Limb (tissue), 2 donors: ENCODE results near the gene C17orf67.
A peak's percentile ranks its signal among the peaks of the same experiment; 100 is the strongest.

ENCODE experiments used
- DNase-seq, 2 donors: peaks; one replicate each; pipeline ENCODE4 v3.0.0-alpha.2; 2016; ENCODE audit errors: extremely low spot score in 2 of 2

Gene C17orf67

DNA sequence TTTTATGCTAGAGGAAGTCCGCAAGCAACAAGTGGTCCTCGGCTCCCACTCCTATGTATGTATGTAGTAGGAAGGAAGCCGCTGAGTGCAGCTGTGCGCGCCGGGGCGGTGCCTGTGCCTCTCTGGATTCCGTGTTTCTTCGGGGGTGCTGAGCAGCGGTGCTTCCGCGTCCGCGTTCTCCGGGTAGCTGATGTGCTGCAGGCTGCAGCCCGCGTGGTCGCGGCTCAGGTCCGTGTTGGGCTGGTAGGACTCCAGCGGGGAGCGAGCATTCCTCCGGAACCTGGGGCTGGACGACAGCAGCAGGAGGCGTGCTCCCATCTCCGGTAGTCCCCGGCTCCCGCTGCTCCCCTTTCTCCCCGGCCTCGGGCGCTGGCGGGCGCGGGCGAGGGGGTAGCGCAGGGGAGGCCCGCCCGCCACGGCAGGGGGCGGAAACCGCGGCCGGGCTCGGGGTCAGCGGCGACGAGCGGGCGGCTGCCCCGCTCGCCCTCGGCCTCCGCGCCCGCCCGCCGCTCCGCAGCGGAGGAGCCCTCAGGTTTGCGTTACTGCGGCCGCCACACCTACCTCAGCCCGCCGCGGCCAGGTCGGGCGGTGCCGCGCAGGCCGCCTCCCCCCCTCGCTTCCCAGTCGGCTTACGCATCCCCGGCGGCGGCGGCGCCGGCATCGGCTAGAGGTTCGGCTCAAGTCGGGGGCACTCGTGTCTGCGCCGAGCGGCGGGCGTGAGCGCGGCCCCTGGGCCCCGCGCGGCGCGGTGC is 487 bp downstream of the C17orf67 start:
- DNase-seq: peak in 1 of 2 donors; percentile 27

- no peak for DNase-seq
Observed at GRCh38 chr17:56832446-56832845, 1.3 kb downstream of the C17orf67 start.

DNA sequence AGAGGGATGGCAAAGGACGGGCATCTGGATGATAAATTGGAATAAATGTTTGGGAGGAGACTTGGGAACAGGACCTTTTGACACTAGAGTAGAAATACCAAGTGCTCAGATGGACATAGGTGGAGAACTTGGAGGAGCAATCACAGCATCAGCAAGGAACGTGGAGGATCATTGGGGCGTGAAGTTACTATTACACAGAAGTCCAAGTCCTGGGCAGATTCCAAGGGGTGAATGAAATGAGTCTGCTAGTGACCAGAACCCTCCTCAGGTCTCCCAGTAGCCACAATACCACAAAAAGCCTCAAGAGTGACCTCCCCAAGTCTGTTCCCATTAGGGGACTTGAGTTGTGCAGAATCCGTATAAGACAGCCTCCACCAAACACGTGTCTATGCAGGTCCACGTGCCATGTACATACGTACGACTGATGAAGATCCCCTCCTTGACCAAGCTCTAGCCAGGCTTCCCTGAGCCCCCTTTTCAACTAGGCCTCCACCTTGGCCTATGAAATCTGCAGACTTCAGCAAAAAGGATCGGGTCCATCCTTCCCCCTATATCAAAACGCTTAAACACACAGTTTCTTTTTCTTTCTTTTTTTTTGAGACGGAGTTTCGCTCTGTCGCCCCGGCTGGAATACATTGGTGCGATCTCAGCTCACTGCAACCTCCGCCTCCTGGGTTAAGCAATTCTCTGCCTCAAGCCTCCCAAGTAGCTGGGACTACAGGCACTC is 2.2 kb downstream of the C17orf67 start:
- no peak for DNase-seq

- DNase-seq: no peak
Observed at GRCh38 chr17:56830726-56831368, 2.9 kb downstream of the C17orf67 start.

DNA sequence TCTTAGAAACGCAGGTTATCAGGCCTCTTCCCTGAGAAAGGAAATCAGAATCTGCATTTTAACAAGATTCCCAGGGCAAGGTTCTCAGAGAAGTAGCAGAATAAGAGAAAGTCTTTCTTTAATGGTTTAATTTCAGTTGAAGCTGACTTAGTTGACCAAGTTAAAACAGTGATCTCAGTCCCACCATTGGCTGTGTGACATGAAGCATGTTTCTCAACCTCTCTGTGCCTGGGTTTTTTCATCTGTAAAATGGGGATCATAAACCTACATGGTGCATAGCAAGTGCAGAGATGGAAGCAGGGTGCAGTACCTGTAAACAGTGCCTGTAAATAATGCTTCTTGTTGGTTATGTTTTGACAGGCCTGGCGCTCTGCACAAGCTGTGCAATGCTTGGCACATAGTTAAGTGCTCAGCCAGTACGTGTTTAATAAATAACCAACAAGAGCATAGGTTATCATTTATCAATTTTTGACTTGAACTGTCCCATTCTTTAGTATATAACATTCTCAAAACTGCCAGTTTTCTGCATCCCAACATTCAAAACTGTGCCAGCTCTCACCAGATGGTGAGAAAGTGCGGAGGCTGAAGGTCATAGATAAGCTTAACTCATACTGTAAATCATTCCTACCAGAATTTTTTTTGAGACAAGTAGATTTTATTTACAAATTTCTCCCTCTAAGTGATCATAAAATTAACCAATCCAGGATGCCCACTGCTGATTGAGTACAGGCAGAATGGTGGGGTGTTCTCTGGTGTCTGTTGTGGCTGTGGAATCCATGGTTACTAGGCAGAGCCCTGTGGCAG is 6.9 kb downstream of the C17orf67 start:
- no peak for DNase-seq

DNA sequence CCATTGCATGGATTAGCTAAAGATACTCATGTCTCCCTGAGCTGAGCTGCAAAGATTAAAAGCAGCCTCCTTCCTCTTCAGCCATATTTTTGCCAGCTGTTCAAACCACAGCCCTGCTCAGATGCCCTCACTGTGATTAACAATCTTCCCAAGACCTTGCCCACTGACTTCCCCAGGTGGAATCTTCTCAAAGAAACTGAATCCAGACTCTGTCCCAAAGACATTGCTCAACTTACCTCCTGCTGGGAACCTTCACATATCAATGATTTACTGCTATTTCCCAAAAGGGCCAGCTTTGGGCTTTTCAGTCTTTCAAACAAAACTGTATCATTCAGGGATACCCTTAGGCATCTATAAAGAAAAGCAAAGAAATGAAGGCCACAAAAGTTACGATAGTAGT is 9.2 kb downstream of the C17orf67 start:
- no peak for DNase-seq

- no peak for DNase-seq
Observed at GRCh38 chr17:56823848-56824247, 9.9 kb downstream of the C17orf67 start.

DNA sequence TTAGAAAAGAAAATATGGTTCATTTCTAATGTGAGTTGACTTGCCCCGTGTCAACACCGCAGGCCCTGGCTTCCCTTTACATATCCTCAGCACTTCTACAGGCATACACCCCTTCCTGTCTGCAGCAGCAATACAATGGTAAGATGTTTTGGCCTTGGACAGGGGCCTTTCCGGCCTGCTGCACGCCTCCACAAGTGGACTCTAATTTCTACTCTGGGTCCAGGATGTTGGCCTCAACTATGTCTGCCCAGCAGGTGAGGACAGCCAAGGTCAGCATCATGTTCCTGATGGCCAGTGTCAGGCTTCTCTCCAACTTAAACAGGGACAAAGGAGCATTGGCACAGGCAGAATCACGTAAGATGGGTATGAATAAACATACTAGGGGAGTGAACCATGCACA is 11.0 kb downstream of the C17orf67 start:
- no peak for DNase-seq

DNA sequence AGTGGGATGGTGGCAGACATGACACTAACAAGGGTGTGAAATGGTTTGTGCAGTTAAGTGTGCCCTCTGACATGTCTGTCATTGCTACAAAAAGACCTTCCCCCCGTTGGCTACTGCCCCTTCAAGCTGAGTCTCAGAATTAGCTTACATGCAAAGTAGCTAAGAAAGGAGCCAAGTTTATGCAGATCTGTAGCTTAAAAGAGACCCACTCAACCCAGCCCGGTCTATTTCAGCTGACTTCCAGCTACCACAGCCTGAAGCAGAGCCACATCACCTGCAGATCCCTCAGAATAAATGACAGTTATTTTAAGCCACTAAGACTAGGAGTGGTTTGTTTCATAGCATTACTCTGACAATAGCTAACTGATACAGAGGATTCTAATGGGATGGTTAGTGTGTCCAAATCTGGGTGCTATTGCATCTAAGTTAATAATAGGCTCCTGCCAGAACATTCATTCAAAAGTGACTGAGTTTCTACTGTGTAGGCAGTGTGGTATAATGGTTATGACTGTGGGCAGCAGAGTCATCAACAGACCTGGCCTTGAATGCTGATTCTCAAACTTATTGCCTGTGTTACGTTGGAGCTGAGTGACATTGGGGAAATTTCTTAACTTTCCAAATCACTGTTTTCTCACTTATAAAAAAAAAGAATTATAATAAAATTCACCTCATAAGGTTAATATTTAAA is 11.7 kb downstream of the C17orf67 start:
- no peak for DNase-seq

DNA sequence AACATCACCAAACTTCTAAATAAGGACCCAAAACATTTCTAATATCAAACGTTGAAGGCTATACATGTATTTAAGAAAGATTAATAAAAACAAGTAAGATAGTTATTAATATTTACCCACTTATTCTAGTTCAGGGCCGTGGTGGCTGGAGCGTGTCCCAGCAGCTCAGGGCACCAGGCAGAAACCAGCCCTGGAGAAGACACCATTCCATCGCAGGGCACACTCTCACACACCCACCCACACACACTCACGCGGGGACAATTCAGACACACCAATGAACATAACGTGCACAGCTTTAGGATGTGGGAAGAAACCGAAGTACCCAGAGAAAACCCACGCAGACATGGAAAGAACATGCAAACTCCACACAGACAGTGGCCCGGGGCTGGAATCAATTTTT is 13.5 kb downstream of the C17orf67 start:
- no peak for DNase-seq

- DNase-seq: peak; percentile 69 to 71
Observed at GRCh38 chr17:56819431-56820145, 14.1 kb downstream of the C17orf67 start.

- no peak for DNase-seq
Observed at GRCh38 chr17:56819030-56819429, 14.7 kb downstream of the C17orf67 start.

- DNase-seq: no peak
Observed at GRCh38 chr17:56817066-56817465, 16.7 kb downstream of the C17orf67 start.

GRCh38 chr17:56815711-56816110 is 18.0 kb downstream of the C17orf67 start:
- DNase-seq: no peak

GRCh38 chr17:56812901-56813388 is 20.8 kb downstream of the C17orf67 start:
- DNase-seq: peak; percentile 26 to 66

- no peak for DNase-seq
Observed at GRCh38 chr17:56810891-56811775, 22.6 kb downstream of the C17orf67 start.

GRCh38 chr17:56810343-56810742 is 23.4 kb downstream of the C17orf67 start:
- DNase-seq: peak; percentile 38 to 52

DNA sequence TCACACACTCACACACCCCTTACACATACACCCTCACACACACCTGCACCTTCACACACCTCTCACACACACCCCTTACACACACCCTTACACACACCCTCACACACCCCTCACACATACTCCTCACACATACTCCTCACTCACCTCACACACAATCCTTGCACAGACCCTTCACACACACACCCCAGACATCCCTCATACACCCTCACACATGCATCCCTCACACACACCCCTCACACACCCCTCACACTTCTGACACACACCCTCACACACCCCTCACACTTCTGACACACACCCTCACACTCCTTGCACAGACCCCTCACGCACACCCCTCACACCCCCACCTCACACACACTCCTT is 23.9 kb downstream of the C17orf67 start:
- DNase-seq: no peak

DNA sequence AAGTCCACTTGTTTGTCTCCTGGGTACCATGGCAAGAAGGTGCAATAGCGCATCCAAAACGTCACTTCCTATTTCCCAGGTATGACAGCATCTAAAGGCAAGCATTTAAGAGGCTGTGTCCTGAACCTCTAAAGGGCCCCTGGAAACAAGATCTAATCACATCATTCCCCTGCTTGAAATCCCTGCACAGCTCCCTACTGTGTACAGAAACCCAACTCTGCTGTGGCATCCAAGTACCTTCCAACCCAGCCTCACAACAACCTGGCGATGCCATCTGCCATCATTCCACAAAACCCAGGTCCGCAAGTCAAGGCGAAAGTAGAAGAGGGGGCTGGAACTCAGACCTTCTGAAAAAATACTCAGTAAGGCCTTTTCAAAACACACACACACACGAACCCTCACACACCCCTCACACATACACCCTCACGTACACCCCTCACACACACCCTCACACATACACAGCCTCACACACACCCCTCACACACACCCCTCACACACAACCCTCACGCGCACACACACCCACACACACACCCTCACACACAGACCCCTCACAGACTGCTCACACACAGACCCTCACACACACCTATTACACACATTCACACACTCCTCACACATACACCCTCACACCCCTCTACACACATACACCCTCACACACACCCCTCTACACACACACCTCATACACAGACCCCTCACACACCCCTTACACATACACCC is 24.5 kb downstream of the C17orf67 start:
- DNase-seq: no peak
